ENCODE data around the gene FNDC3A. TPM values are rescaled to one million over a fixed set of nuclear protein-coding genes. Genes with fewer than 3 reads are reported as not detected.

The FNDC3A gene
- total RNA-seq, 4 donors from 2014 or later, result 37.0 to 39.4 (median 38.6) TPM

DNA sequence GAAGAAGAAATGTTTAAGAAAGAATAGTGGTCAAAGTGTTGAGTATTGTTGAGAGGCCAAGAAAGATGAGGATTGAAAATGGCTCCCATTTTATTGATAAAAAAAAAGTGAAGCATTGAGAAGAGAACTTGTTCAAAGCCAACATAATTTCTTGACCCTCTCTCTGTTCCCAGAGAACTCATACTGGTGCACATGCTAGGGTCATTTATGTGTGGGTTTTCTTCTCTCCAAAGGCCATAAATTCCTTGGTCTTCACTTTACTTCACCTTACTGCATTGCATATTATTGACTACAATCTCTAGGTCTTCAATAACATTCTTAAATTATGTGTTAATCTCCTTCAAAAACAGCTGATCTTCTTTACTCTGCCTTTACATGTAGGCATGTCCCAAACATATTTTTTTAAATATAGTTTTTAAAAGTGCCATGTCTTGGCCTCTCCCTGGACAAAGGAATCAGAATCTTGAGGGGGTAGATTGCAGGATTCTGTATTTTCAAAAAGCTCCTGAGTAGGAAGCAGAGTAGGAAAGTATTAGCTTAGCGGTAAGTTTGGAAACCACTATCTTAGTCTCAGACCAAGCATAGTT lies 1.8 kb upstream of the FNDC3A start:
- intact Hi-C loops (cut with DNase I), result loop anchor here (10.0 kb wide), 1 partner anchor 271 kb away; the partner anchor contains the start of gene CDADC1
- no peak overlapping the region for H3K4me3 ChIP-seq

DNA sequence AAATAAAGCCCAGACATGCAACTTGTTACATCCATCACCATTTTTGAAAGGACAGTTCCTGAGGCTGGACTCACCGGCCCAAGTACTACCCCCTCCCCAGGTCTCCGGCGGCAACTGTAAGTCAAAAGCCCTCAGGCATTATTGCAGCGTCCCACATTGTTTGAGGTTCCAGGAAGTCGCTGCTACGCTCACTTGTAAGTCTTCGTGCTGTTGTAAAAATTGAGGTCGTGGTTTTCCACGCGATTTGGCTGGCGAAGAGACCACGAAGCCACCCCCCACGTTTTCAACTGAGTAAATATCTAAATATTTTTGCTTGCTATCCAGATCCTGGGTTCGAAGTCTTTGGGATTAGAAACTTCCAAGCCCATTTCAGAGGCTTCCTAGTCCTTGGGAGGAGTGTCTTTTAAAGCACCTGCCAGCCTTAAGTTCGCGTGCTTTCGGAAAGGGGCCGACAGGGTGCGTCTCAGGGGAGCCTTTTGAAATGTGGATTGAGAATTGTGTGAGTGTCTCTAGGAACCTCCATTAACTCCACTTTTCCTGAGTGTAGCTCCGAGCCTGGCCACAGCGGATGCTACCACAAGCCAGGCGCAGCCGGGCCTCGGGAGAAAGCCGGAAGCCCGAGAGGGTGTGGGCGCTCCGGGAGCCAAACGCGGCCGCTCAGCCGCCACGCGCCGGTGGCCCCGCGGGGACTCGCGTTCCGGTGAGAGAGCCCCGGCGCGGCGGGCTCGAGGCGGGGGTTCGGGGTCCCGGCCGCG lies 434 bp upstream of the FNDC3A start:
- Histone ChIP-seq H3K27me3 (no peaks in the 10 kb centered on the region), H3K4me3 (peak overlapping the region; percentile 84 to 91 (median 88)), H3K9me3 (peaks cover 0 to 7% (median 0%) of the 10 kb centered on the region in 4 donors), H3K4me1 (peaks cover 13 to 43% (median 38%) of the 10 kb centered on the region in 4 donors), H3K36me3 (no peaks in the 10 kb centered on the region), H3K27ac (replicated peaks in 1 of 4) (peak overlapping the region; percentile 97 to 99 (median 99))
- TF ChIP-seq, protein P1, sequence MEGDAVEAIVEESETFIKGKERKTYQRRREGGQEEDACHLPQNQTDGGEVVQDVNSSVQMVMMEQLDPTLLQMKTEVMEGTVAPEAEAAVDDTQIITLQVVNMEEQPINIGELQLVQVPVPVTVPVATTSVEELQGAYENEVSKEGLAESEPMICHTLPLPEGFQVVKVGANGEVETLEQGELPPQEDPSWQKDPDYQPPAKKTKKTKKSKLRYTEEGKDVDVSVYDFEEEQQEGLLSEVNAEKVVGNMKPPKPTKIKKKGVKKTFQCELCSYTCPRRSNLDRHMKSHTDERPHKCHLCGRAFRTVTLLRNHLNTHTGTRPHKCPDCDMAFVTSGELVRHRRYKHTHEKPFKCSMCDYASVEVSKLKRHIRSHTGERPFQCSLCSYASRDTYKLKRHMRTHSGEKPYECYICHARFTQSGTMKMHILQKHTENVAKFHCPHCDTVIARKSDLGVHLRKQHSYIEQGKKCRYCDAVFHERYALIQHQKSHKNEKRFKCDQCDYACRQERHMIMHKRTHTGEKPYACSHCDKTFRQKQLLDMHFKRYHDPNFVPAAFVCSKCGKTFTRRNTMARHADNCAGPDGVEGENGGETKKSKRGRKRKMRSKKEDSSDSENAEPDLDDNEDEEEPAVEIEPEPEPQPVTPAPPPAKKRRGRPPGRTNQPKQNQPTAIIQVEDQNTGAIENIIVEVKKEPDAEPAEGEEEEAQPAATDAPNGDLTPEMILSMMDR (IDR thresholded peaks at IDR 0.05), result peak in 1 of 3 experiments; percentile 24
- TF ChIP-seq EP300 (IDR thresholded peaks at IDR 0.05) (no peak), POLR2A (IDR thresholded peaks at IDR 0.05; ENCODE audit: low read depth) (peak; percentile 5), POLR2AphosphoS5 (IDR thresholded peaks at IDR 0.05) (peak in 1 of 2 donors; percentile 40)
- peak; percentile 93 for DNase-seq (ENCODE audit: extremely low spot score)
- intact Hi-C loops (cut with DNase I), result loop anchor here (5.0 to 10.0 kb wide), 2 partner anchors 122 to 270 kb away; partner anchors contain the start of gene CDADC1
- 2% methylated on average over 19 of the region's 50 CpGs for WGBS

More for the DNA sequence above, 1.8 kb upstream of the FNDC3A start:
- Histone ChIP-seq H3K36me3 (no peaks in the 10 kb centered on the region), H3K27me3 (no peaks in the 10 kb centered on the region), H3K9me3 (peaks cover 0 to 7% (median 0%) of the 10 kb centered on the region in 4 donors), H3K27ac (replicated peaks in 1 of 4) (no peak overlapping the region), H3K4me1 (peaks cover 7 to 29% (median 26%) of the 10 kb centered on the region in 4 donors)
- WGBS, result 94% methylated on average over 1 of the region's 1 CpG
- no peak for DNase-seq (ENCODE audit: extremely low spot score)
- TF ChIP-seq POLR2A (IDR thresholded peaks at IDR 0.05; ENCODE audit: low read depth), result no peak
- TF ChIP-seq, protein P1 (IDR thresholded peaks at IDR 0.05), result no peak
- TF ChIP-seq POLR2AphosphoS5 (IDR thresholded peaks at IDR 0.05), result no peak
- TF ChIP-seq EP300 (IDR thresholded peaks at IDR 0.05), result no peak

DNA sequence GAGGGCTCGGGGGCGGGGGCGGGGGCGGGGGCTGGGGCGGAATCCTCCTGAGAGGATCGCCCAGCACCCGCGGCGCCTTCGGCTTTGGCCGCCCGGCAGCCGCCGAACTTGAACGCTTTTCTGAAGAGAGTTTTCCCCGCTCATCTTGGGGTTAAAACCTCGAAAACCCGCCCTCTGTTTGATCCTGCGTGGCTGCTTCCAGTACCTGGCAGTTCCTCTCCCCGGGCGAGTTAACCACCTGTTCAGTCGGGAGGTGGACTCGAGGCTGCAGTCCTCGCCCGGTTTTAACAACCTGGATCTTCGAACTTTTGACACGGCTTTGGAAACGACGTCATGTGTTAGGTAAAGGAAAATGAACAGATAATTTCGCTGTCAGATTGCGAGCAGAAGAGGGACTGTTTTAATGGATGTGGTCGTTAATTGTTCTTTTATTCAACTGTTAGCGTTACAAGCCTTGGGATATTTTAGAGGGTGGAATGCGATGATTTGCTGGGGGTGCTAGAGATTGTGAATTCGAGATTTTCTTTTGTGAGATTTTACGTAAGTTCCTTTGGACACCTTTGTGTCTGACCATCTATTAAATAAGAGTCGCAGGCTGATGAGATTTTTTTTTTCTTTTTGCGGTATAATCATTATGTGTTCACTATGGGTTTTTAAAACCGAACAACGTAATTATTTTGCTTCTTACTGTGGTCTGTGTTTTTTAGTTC lies 1.0 kb downstream of the FNDC3A start:
- intact Hi-C loops (cut with DNase I), result loop anchor here (5.0 to 10.0 kb wide), 2 partner anchors 121 to 268 kb away; partner anchors contain the start of gene CDADC1
- Histone ChIP-seq H3K4me1 (peaks cover 13 to 47% (median 45%) of the 10 kb centered on the region in 4 donors), H3K27me3 (no peaks in the 10 kb centered on the region), H3K27ac (replicated peaks in 1 of 4) (peak overlapping the region; percentile 97 to 99 (median 99)), H3K36me3 (no peaks in the 10 kb centered on the region), H3K4me3 (peak overlapping the region; percentile 84 to 91 (median 88)), H3K9me3 (peaks cover 0 to 7% (median 0%) of the 10 kb centered on the region in 4 donors)
- TF ChIP-seq POLR2A (IDR thresholded peaks at IDR 0.05; ENCODE audit: low read depth) (no peak), POLR2AphosphoS5 (IDR thresholded peaks at IDR 0.05) (no peak), EP300 (IDR thresholded peaks at IDR 0.05) (no peak)
- TF ChIP-seq, protein P1 (IDR thresholded peaks at IDR 0.05), result no peak
- under 1% methylated on average over 30 of the region's 40 CpGs for WGBS
- no peak for DNase-seq (ENCODE audit: extremely low spot score)

DNA sequence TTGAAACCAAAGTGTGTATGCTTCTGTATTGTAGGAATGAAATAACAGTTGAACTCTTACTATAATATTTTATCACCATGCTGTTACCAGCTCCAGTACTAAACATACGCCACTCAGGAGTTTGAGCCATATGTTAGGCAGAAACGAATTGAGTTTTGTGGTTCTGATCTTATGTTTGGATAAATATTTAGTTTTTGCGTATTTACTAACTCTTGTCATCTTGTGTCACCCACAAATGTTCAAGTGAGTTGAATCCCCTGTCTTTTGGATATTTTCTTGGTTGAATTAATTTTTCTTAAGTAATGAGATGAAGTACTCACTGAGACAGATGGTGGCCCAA lies 1.5 kb downstream of the FNDC3A start:
- Histone ChIP-seq H3K27me3 (no peaks in the 10 kb centered on the region), H3K36me3 (no peaks in the 10 kb centered on the region), H3K4me3 (peak overlapping the region; percentile 84 to 91 (median 88)), H3K27ac (replicated peaks in 1 of 4) (peak overlapping the region; percentile 97 to 99 (median 99)), H3K9me3 (peaks cover 0 to 7% (median 0%) of the 10 kb centered on the region in 4 donors), H3K4me1 (peaks cover 13 to 47% (median 46%) of the 10 kb centered on the region in 4 donors)
- no peak for DNase-seq (ENCODE audit: extremely low spot score)
- 14% methylated on average over 3 of the region's 3 CpGs for WGBS
- TF ChIP-seq, protein P1 (IDR thresholded peaks at IDR 0.05), result no peak
- TF ChIP-seq EP300 (IDR thresholded peaks at IDR 0.05) (no peak), POLR2AphosphoS5 (IDR thresholded peaks at IDR 0.05) (no peak), POLR2A (IDR thresholded peaks at IDR 0.05; ENCODE audit: low read depth) (no peak)
- intact Hi-C loops (cut with DNase I), result loop anchor here (5.0 to 10.0 kb wide), 2 partner anchors 120 to 268 kb away; partner anchors contain the start of gene CDADC1

Data from esophagus muscularis mucosa (tissue), 4 donors.